GM12878 (cell line): Measurements from ENCODE around the gene PPP1R1A.

Experiments
- BACH1 ChIP-seq: fragments of 450-650 bp; IDR thresholded peaks from 2 replicates; pipeline ENCODE4 v1.6.1; 2017; ENCODE audit warnings: mild to moderate bottlenecking, borderline replicate concordance
- BCL11A ChIP-seq: IDR thresholded peaks from 2 replicates; pipeline ENCODE4 v1.6.1; 2011; ENCODE audit warnings: low read depth, low read length
- CEBPZ ChIP-seq: fragments of 150-350 bp; IDR thresholded peaks from 2 replicates; pipeline ENCODE4 v1.6.1; 2016; ENCODE audit warnings: low read depth, low read length
- CTCF ChIP-seq, 3 experiments: IDR thresholded peaks in 2 of 3; conservative IDR thresholded peaks in 1 of 3; 2 replicates each; pipeline ENCODE4 v1.5.1; 2011; ENCODE audit warnings: low read depth in 3 of 3, low read length in 3 of 3, mild to moderate bottlenecking in 3 of 3, control low read depth in 2 of 3, moderate library complexity in 2 of 3, inconsistent platforms in 1 of 3, mixed read lengths in 1 of 3; ENCODE audit not compliant: control insufficient read depth in 2 of 3, insufficient read depth in 1 of 3; ENCODE audit errors: extremely low read depth in 1 of 3
- IKZF1 ChIP-seq: fragments of 450-650 bp; conservative IDR thresholded peaks from 2 replicates; pipeline ENCODE4 v1.6.1; 2017; ENCODE audit warnings: antibody characterized with exemption, mild to moderate bottlenecking
- JUND ChIP-seq: IDR thresholded peaks from 2 replicates; pipeline ENCODE4 v1.6.1; 2012; ENCODE audit warnings: low read depth, mild to moderate bottlenecking, low read length, improper control_type of control experiment, moderate library complexity
- PAX5 ChIP-seq: IDR thresholded peaks from 2 replicates; pipeline ENCODE4 v1.6.1; 2011; ENCODE audit warnings: low read depth, low read length, borderline replicate concordance
- POLR2A ChIP-seq: IDR thresholded peaks from 2 replicates; pipeline ENCODE4 v1.6.1; 2011; ENCODE audit warnings: low read depth, mild to moderate bottlenecking, low read length
- RAD21 ChIP-seq: IDR thresholded peaks from 2 replicates; pipeline ENCODE4 v1.6.1; 2011; ENCODE audit warnings: mild to moderate bottlenecking, low read depth, low read length, moderate library complexity; ENCODE audit not compliant: insufficient read depth
- SMC3 ChIP-seq: IDR thresholded peaks from 2 replicates; pipeline ENCODE4 v1.6.1; 2011; ENCODE audit warnings: low read length, improper control_type of control experiment, borderline replicate concordance
- SPI1 ChIP-seq: IDR thresholded peaks from 2 replicates; pipeline ENCODE4 v1.6.1; 2011; ENCODE audit warnings: low read depth, mild to moderate bottlenecking, low read length, moderate library complexity, borderline replicate concordance; ENCODE audit not compliant: insufficient read depth
- USF2 ChIP-seq: IDR thresholded peaks from 2 replicates; pipeline ENCODE4 v1.6.1; 2011; ENCODE audit warnings: low read depth, low read length, improper control_type of control experiment, borderline replicate concordance

DNA sequence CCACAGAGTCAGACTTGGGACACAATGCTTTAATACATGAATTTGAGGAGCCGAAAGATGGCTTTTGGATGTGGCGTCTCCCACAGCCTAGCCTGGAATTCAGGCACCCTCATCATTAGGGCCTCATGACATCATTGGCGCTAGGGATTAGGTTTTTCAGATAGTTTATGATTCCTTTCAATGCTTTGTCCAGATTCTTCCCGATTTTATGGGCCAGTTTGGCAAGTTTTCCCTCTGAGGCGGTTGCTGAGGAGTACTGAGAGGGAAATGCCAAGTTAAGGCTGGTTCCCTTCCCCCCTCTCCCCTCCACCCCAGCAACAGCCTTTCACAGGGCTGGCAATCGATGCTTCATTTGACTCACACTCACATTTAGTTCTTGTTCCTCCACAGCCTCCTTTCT lies 19.7 kb upstream of the PPP1R1A start:
- TF ChIP-seq RAD21: no peak
- no peak for TF ChIP-seq SPI1
- no peak for TF ChIP-seq CTCF (IDR thresholded peaks at IDR 0.05 in 2 of 3, conservative IDR thresholded peaks at IDR 0.05 in 1 of 3; ENCODE audit: control insufficient read depth in 2 of 3, extremely low read depth in 1 of 3, insufficient read depth in 1 of 3, low read depth in 3 of 3, low read length in 3 of 3)
- TF ChIP-seq BCL11A: no peak
- TF ChIP-seq SMC3: no peak
- TF ChIP-seq USF2: no peak
- TF ChIP-seq CEBPZ: no peak
- TF ChIP-seq JUND: no peak
- no peak for TF ChIP-seq POLR2A
- TF ChIP-seq IKZF1: no peak
- TF ChIP-seq PAX5: no peak
- no peak for TF ChIP-seq BACH1
